LNCaP clone FGC (cell line): Measurements from ENCODE around the gene PSMC4.
A peak's percentile ranks its signal among the peaks of the same experiment; 100 is the strongest.

ENCODE experiments used
- DNase-seq: peaks from one replicate; pipeline ENCODE4 v3.0.0-alpha.2; 2011; ENCODE audit warnings: low read depth
- H3K4me3 ChIP-seq: 2 replicates; pipeline ENCODE4 v1.5.1; 2011; ENCODE audit warnings: mild to moderate bottlenecking, low read depth, low read length, control low read depth
- TF ChIP-seq, protein P1 (sequence below): IDR thresholded peaks from 2 replicates; pipeline ENCODE4 v1.5.1; 2012; ENCODE audit warnings: mild to moderate bottlenecking; ENCODE audit not compliant: control insufficient read depth, insufficient read depth; ENCODE audit errors: extremely low read depth

The PSMC4 gene

DNA sequence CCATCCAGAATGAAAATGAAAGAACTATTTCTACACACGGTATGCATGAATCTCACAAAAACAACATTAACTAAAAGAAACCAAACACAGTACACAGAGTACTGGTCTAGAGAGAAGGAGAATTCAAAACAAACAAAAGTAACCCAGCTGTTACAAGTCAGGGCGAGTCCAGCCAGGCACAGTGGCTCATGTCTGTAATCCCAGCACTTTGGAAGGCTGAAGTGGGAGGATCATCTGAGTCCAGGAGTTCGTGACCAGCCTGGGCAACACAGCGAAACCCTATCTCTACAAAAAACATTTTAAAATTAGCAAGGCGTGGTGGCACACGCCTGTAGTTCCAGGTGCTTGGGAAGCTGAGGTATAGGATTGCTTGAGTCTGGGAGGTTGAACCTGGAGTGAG lies 1.7 kb upstream of the PSMC4 start:
- no peak overlapping the region for H3K4me3 ChIP-seq

GRCh38 chr19:39969681-39970424 lies 1.1 kb upstream of the PSMC4 start:
- TF ChIP-seq, protein P1, sequence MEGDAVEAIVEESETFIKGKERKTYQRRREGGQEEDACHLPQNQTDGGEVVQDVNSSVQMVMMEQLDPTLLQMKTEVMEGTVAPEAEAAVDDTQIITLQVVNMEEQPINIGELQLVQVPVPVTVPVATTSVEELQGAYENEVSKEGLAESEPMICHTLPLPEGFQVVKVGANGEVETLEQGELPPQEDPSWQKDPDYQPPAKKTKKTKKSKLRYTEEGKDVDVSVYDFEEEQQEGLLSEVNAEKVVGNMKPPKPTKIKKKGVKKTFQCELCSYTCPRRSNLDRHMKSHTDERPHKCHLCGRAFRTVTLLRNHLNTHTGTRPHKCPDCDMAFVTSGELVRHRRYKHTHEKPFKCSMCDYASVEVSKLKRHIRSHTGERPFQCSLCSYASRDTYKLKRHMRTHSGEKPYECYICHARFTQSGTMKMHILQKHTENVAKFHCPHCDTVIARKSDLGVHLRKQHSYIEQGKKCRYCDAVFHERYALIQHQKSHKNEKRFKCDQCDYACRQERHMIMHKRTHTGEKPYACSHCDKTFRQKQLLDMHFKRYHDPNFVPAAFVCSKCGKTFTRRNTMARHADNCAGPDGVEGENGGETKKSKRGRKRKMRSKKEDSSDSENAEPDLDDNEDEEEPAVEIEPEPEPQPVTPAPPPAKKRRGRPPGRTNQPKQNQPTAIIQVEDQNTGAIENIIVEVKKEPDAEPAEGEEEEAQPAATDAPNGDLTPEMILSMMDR = no peak
- H3K4me3 ChIP-seq = peak overlapping the region; percentile 71
- DNase-seq = no peak

More for the DNA sequence above, 1.7 kb upstream of the PSMC4 start:
- TF ChIP-seq, protein P1 = no peak
- no peak for DNase-seq

- TF ChIP-seq, protein P1 = no peak
- peak overlapping the region; percentile 71 for H3K4me3 ChIP-seq
- peak; percentile 32 for DNase-seq
Observed at GRCh38 chr19:39970425-39970674, 615 bp upstream of the PSMC4 start.

- TF ChIP-seq, protein P1 = no peak
- no peak for DNase-seq
- H3K4me3 ChIP-seq = peak overlapping the region; percentile 71
Observed at GRCh38 chr19:39971380-39972035, 543 bp downstream of the PSMC4 start.

DNA sequence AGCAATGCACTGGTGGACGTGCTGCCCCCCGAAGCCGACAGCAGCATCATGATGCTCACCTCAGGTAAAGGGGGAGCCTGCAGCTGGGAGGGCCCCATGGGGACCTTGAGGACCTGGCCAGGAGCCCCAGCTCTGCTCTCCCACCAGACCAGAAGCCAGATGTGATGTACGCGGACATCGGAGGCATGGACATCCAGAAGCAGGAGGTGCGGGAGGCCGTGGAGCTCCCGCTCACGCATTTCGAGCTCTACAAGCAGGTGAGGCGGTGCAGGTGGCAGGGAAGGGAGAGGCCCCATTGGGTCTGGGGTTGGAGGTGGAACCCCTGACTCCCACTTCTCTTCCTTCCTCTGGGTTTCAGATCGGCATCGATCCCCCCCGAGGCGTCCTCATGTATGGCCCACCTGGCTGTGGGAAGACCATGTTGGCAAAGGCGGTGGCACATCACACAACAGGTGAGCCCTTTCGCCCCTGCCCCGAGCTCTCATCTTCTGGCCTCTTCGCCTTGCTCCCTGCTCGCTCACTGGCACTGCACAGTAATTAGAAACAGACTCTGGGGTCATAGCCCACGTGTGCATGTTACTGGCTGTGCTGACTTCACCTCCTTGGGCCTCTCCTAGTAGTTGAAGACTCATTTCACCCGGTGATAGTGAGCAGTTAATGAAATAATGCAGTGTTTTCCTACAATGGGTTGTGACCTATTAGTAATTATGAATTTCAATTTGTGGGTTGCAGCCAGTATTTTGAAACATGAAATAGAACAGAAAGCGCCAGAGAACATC lies 3.6 kb downstream of the PSMC4 start:
- DNase-seq = no peak
- H3K4me3 ChIP-seq = no peak overlapping the region
- TF ChIP-seq, protein P1 = no peak

- no peak for DNase-seq
- TF ChIP-seq, protein P1 = no peak
- H3K4me3 ChIP-seq = no peak overlapping the region
Observed at GRCh38 chr19:39982883-39983282, 11.9 kb downstream of the PSMC4 start.
